Measurements from ENCODE around the gene CTU2. TPM values are rescaled to one million over a fixed set of nuclear protein-coding genes. Genes with fewer than 3 reads are reported as not detected.

CTU2 gene
- 24.8 TPM for total RNA-seq (2021; ENCODE audit: unreplicated experiment)
- 31.7 TPM for polyA plus RNA-seq (2012; ENCODE audit: insufficient read length)
- Bru-seq, nascent RNA: percentile 42 among the genes with signal in this experiment
- percentile 48 among the genes with signal in this experiment for BruChase-seq, experiment 1, labeled RNA remaining after a 2-hour chase
- BruChase-seq, experiment 2, labeled RNA remaining after a 6-hour chase: percentile 53 among the genes with signal in this experiment
- long read RNA-seq, transcript CTU2-202 (15 exons, 1,751 nt): major isoform, 11 of 39 reads
- long read RNA-seq, partial matches to known transcripts: 9 of 39 reads
- long read RNA-seq, other reads (novel, unspliced or antisense): 17 of 39 reads

GRCh38 chr16:88706229-88706964 is at the start of gene CTU2, which contains the start of gene RNF166:
TSS of gene CTU2 (plus strand) at chr16:88706503. CDS start at chr16:88706531, 28 bp downstream.
TSS of gene RNF166 (minus strand) at chr16:88706408. CDS start at chr16:88706325, 83 bp downstream.
- in situ Hi-C loops (cut with HindIII; ENCODE audit: low pct_unique_long_range_greater_than_20kb, low sequenced_read_pairs): no loop called here
- DNase-seq (ENCODE audit: low read depth, low spot score) (no peak), ATAC-seq (peak; percentile 89)
- POLR2A ChIA-PET: interaction anchor here (0.6 kb wide), 1 partner anchor 19 kb away, joined by 4 read pairs; no protein-coding TSS in a partner anchor
- Histone ChIP-seq H3K27ac (ENCODE audit: low read length) (peak within 1 kb of the TSS; percentile 73), H3K9me3 (ENCODE audit: control insufficient read depth, insufficient read depth, low read depth, low read length) (no peaks in the 10 kb centered on the region), H3K4me1 (ENCODE audit: control insufficient read depth, insufficient read depth, low read length) (peaks cover 9% of the 10 kb centered on the region), H3K4me3 (ENCODE audit: low read depth in 2 of 2, low read length in 2 of 2) (peak within 1 kb of the TSS; percentile 85 to 91), H3K27me3 (ENCODE audit: control insufficient read depth, insufficient read depth, low read length) (no peaks in the 10 kb centered on the region), H3K36me3 (ENCODE audit: control insufficient read depth, insufficient read depth, low read length) (peaks cover 6% of the 10 kb centered on the region; the same call in 1 of the 2 replicates)
- CTCF ChIA-PET: no interaction called here
- BruUV-seq (replicated peaks): no TSS peak
- TF ChIP-seq TCF7L2 (IDR thresholded peaks at IDR 0.05; ENCODE audit: low read depth, low read length): no peak
- TF ChIP-seq, protein P1, sequence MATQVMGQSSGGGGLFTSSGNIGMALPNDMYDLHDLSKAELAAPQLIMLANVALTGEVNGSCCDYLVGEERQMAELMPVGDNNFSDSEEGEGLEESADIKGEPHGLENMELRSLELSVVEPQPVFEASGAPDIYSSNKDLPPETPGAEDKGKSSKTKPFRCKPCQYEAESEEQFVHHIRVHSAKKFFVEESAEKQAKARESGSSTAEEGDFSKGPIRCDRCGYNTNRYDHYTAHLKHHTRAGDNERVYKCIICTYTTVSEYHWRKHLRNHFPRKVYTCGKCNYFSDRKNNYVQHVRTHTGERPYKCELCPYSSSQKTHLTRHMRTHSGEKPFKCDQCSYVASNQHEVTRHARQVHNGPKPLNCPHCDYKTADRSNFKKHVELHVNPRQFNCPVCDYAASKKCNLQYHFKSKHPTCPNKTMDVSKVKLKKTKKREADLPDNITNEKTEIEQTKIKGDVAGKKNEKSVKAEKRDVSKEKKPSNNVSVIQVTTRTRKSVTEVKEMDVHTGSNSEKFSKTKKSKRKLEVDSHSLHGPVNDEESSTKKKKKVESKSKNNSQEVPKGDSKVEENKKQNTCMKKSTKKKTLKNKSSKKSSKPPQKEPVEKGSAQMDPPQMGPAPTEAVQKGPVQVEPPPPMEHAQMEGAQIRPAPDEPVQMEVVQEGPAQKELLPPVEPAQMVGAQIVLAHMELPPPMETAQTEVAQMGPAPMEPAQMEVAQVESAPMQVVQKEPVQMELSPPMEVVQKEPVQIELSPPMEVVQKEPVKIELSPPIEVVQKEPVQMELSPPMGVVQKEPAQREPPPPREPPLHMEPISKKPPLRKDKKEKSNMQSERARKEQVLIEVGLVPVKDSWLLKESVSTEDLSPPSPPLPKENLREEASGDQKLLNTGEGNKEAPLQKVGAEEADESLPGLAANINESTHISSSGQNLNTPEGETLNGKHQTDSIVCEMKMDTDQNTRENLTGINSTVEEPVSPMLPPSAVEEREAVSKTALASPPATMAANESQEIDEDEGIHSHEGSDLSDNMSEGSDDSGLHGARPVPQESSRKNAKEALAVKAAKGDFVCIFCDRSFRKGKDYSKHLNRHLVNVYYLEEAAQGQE (IDR thresholded peaks at IDR 0.05; ENCODE audit: insufficient read depth in 1 of 2, low read depth in 2 of 2, low read length in 1 of 2): no peak
- peak; percentile 44; the same call in 1 of the 2 replicates for TF ChIP-seq POLR2AphosphoS5 (IDR thresholded peaks at IDR 0.05; ENCODE audit: low read depth, low read length)
- TF ChIP-seq, protein P2, sequence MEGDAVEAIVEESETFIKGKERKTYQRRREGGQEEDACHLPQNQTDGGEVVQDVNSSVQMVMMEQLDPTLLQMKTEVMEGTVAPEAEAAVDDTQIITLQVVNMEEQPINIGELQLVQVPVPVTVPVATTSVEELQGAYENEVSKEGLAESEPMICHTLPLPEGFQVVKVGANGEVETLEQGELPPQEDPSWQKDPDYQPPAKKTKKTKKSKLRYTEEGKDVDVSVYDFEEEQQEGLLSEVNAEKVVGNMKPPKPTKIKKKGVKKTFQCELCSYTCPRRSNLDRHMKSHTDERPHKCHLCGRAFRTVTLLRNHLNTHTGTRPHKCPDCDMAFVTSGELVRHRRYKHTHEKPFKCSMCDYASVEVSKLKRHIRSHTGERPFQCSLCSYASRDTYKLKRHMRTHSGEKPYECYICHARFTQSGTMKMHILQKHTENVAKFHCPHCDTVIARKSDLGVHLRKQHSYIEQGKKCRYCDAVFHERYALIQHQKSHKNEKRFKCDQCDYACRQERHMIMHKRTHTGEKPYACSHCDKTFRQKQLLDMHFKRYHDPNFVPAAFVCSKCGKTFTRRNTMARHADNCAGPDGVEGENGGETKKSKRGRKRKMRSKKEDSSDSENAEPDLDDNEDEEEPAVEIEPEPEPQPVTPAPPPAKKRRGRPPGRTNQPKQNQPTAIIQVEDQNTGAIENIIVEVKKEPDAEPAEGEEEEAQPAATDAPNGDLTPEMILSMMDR (IDR thresholded peaks at IDR 0.05): no peak
- peak; percentile 99; the same call in 1 of the 2 replicates for TF ChIP-seq SIN3A (IDR thresholded peaks at IDR 0.05; ENCODE audit: borderline replicate concordance, insufficient read depth, low read depth, low read length)
- intact Hi-C loops (cut with micrococcal nuclease; ENCODE audit: unreplicated experiment): no loop called here

- intact Hi-C loops (cut with micrococcal nuclease; ENCODE audit: unreplicated experiment) (no loop called here), in situ Hi-C loops (cut with HindIII; ENCODE audit: low pct_unique_long_range_greater_than_20kb, low sequenced_read_pairs) (no loop called here)
- TF ChIP-seq, protein P2 (IDR thresholded peaks at IDR 0.05): no peak
- no peak for TF ChIP-seq POLR2AphosphoS5 (IDR thresholded peaks at IDR 0.05; ENCODE audit: low read depth, low read length)
- H3K4me3 ChIP-seq (ENCODE audit: low read depth in 2 of 2, low read length in 2 of 2): no peak overlapping the region
- peaks cover 5% of the 10 kb centered on the region; the same call in 1 of the 2 replicates for H3K4me1 ChIP-seq (ENCODE audit: control insufficient read depth, insufficient read depth, low read length)
- DNase-seq (ENCODE audit: low read depth, low spot score) (no peak), ATAC-seq (no peak)
- H3K9me3 ChIP-seq (ENCODE audit: control insufficient read depth, insufficient read depth, low read depth, low read length): no peaks in the 10 kb centered on the region
- BruUV-seq (replicated peaks): no TSS peak
- ChIA-PET POLR2A (no interaction called here), CTCF (no interaction called here)
- no peaks in the 10 kb centered on the region for H3K27me3 ChIP-seq (ENCODE audit: control insufficient read depth, insufficient read depth, low read length)
- H3K36me3 ChIP-seq (ENCODE audit: control insufficient read depth, insufficient read depth, low read length): no peaks in the 10 kb centered on the region; the same call in 1 of the 2 replicates
- H3K27ac ChIP-seq (ENCODE audit: low read length): no peak overlapping the region
These were observed 48.9 kb upstream of the CTU2 start for GRCh38 chr16:88657371-88657770.
